GM19452 (cell line): ENCODE results near the gene HSD3B1.

Experiments
- ATAC-seq: cut with Tn5 transposase; IDR thresholded peaks from one replicate; pipeline ENCODE4 v1.9.1; 2021; ENCODE audit not compliant: unreplicated experiment

The HSD3B1 gene

GRCh38 chr1:119506941-119507340 is at the start of gene HSD3B1:
TSS of gene HSD3B1 (plus strand) at chr1:119507210. CDS start at chr1:119507477, 267 bp downstream.
- no peak for ATAC-seq

- no peak for ATAC-seq
Observed at GRCh38 chr1:119462964-119463363, 44.0 kb upstream of the HSD3B1 start.

GRCh38 chr1:119463569-119463968 is 43.4 kb upstream of the HSD3B1 start:
- ATAC-seq = no peak

GRCh38 chr1:119466445-119466844 is 40.6 kb upstream of the HSD3B1 start:
- no peak for ATAC-seq

GRCh38 chr1:119467219-119467618 is 39.8 kb upstream of the HSD3B1 start:
- ATAC-seq = no peak

DNA sequence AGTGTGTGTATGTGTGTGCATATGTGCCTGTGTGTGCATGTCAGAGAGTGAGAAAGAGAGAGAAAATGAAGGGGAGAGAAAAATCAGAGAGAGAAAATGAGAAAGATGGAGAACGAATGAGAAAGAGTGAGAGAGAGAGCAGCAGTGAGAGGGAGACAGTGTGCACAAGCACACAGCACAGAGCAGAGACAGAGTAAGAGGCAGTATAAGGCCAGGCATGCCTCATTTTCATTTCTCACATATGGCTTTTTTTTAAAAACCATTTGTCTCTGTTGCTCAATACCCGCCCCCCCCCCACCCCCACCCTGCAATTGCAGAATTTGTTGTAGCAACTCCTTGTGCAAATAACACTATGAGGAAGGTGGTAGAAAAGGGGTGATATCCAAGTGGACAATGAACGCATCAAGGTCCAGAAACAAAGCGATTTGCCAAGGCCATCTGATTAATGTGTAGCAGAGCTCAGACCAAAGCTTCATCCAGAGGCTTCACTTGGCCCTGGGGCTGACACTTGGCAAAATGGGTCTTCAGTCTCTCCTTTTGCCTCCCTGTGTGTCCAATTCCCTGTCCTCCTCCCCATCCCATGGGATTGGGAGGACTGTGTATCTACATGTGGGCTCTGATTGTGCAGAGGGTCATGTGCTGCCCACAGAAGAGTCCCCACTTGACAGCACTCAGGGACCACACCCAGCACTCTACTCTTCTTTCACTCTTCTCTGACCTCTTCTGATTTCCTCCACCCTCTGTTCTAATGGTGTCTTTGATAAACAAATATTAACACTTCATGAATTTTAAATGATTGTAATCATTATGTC is 38.9 kb upstream of the HSD3B1 start:
- no peak for ATAC-seq

DNA sequence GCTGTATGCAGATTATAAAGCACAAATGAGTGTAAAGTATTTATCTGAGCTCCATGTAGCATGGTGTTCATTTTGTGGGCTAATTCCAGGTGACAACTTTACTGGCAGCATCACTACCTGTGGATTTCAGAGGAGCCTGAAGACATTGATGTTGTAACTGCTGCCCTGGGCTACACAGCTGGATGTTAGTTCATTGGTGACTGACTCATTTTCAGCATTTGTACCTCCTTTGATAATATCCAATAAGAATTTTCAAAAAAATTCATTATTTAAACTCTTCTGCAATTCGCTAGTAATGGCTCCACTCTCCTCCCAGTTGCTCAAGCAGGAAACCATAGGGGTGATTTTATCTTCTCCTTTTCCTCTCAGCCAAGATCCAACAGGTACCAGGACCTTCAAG is 37.3 kb upstream of the HSD3B1 start:
- ATAC-seq = no peak

DNA sequence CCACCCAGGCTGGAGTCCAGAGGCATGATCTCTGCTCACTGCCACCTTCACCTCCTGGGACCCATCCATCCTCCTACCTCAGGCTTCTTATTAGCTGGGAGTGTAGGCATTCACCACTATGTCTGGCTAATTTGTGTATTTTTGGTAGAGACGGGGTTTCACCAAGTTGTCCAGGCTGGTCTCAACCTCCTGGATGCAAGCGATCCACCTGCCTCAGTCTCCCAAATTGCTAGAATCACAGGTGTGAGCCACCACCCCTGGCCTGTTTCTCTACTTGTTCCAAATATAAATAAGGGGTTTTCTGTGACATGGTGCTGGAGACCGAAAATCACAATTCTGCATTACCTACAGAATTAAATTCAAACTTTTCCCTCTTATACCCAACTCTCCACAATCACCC is 36.6 kb upstream of the HSD3B1 start:
- ATAC-seq = no peak

- ATAC-seq = no peak
Observed at GRCh38 chr1:119470958-119471357, 36.1 kb upstream of the HSD3B1 start.

GRCh38 chr1:119471566-119471965 is 35.4 kb upstream of the HSD3B1 start:
- no peak for ATAC-seq

DNA sequence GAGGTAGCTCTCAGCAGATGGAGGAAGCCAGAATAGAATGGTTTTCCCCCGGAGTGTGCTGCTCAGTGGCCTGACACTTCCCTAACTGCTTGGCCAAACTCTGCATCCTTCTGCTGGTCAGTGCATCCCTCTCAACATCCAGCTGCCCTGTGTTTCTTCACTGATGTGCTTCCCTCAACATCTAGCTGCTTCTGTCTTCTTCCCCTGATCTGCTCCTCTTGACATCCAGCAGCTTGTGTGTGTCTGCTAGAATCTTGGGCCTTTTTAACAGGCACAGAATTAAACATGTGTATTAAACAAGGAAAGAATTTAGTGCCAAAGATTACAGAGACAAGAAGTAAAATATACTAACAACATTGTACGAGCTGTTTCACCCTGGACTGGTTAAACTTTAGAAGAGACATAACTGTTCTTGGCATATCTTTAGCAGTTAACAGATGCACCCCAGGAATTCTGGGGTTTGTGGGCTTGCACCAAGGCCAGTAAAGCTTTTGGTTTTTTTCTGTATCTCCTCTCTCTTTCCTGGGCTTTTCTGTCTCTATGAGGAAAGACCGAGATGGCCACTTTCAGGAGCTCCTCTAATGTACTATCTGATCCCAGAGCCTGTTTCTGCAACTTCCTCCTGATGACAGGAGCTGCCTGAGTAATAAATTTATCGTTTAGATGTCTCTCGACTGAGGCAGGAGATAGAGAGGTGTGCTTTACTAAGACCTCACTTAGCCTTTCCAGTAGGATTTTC is 34.8 kb upstream of the HSD3B1 start:
- ATAC-seq = no peak

DNA sequence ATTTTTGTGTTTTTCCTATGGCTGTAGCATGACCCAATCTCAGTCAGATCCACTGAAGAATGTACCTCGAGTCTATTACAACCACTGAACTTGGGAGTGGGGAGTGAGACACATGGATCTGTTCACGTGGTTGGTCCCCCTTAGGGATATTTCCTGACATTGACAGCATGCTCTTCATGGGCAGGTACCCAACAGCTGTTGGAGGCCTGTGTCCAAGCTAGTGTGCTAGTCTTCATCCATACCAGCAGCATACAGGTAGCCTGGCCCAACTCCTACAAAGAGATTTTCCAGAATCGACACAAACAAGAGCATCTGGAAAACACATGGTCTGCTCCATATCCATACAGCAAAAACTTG is 34.2 kb upstream of the HSD3B1 start:
- ATAC-seq = no peak

GRCh38 chr1:119475866-119476439 is 31.1 kb upstream of the HSD3B1 start:
- peak; percentile 77 for ATAC-seq

- no peak for ATAC-seq
Observed at GRCh38 chr1:119477710-119478109, 29.3 kb upstream of the HSD3B1 start.

DNA sequence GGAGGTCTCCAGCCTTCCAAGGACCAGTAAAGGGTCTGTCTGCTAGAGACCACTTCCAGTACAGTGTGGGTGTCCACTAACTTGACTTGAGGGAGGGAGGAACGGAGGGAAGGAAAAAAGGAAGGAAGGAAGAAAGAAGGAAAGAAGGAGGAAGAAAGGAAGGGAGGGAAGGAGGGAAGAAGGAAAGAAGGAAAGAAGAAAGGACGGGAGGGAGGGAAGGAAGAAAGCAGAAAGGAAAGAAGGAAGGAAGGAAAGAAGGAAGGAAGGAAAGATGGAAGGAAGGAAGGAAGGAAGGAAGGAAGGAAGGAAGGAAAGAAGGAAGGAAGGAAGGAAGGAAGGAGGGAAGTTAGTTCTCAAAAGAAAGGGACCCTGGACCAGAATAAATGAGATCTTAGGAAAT is 26.8 kb upstream of the HSD3B1 start:
- ATAC-seq = no peak

GRCh38 chr1:119481951-119482350 is 25.1 kb upstream of the HSD3B1 start:
- ATAC-seq = no peak

GRCh38 chr1:119482517-119483425 is 24.2 kb upstream of the HSD3B1 start:
- no peak for ATAC-seq

DNA sequence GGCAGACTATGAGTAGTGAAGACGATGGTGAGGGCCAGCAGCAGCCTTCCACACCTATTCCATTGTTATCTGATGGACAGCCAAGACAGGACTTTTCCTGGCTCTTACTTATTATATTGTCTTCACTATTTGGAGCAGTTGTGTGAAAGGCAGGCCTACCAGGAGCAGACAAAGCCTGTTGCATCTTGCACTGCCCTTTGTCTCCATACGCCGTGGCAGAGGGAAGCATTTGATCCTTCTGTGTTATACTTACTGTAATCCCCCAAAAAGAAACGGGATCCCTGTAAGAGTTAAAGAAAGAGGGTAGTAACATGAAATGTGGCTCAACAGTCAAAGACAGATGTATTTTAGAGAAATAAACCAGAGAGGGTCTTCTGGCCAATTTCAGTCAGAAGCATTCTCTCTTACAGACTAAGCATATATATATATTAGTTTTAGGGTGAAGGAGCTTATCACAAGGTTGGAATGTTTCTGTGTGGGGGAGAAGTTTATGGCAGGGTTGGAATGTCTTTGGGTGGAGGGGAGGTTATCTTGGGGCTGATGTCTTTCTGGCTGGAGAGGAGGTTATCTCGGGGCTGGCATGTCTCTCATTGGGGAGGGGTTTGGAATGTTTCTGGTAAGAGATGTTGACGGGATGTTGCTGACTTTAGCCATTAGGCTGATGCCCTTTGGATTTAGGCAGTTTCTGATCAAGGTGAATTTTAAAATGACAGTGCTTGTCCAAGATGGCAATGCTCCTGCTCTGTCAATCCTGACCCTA is 23.4 kb upstream of the HSD3B1 start:
- no peak for ATAC-seq

- no peak for ATAC-seq
Observed at GRCh38 chr1:119485201-119485600, 21.8 kb upstream of the HSD3B1 start.

- ATAC-seq = no peak
Observed at GRCh38 chr1:119488216-119488615, 18.8 kb upstream of the HSD3B1 start.
